Stomach (tissue), 9 donors: ENCODE results near the gene RPS6KC1. TPM values are rescaled to one million over a fixed set of nuclear protein-coding genes. Genes with fewer than 3 reads are reported as not detected.

Experiments
- DNase-seq, 2 donors: peaks; one replicate each; pipeline versions ENCODE4 v3.0.0 to v3.0.0-alpha.2; 2013 to 2019
- H3K27ac ChIP-seq, 5 donors: fragments of 200-600 bp in 4 of 5; sonication (generic) in 4 of 5; one replicate each; pipeline ENCODE4 v1.5.1; 2013 to 2019; ENCODE audit warnings: mild to moderate bottlenecking in 1 of 5, moderate library complexity in 1 of 5
- H3K27me3 ChIP-seq, 3 donors: fragments of 200-600 bp; sonication (generic); one replicate each; pipeline ENCODE4 v1.5.1; 2017 to 2019; ENCODE audit warnings: mixed run types in 1 of 3
- H3K36me3 ChIP-seq, 4 donors: fragments of 200-600 bp; sonication (generic); 1 replicate in 3 of 4; 2 replicates in 1 of 4; pipeline ENCODE4 v1.5.1; 2016 to 2019
- H3K4me1 ChIP-seq, 4 donors: fragments of 200-600 bp; sonication (generic); one replicate each; pipeline ENCODE4 v1.5.1; 2016 to 2019
- H3K4me3 ChIP-seq, 4 donors: fragments of 200-600 bp; sonication (generic) in 3 of 4; one replicate each; pipeline ENCODE4 v1.5.1; 2016 to 2019; ENCODE audit warnings: mild to moderate bottlenecking in 1 of 4
- H3K9me3 ChIP-seq, 4 donors: fragments of 200-600 bp; sonication (generic); one replicate each; pipeline ENCODE4 v1.5.1; 2016 to 2019
- EP300 ChIP-seq: sonication (generic); formaldehyde crosslinking; IDR thresholded peaks from one replicate; pipeline ENCODE4 v1.6.1; 2017; ENCODE audit warnings: antibody characterized with exemption
- POLR2A ChIP-seq, 4 donors: fragments of 450-650 bp; IDR thresholded peaks; one replicate each; pipeline ENCODE4 v1.6.1; 2016; ENCODE audit warnings: antibody characterized with exemption in 4 of 4, control low read depth in 2 of 4, mild to moderate bottlenecking in 1 of 4, moderate library complexity in 1 of 4
- POLR2AphosphoS5 ChIP-seq, 3 donors: sonication (generic); formaldehyde crosslinking; IDR thresholded peaks; one replicate each; pipeline ENCODE4 v1.6.1; 2016; ENCODE audit warnings: antibody characterized with exemption in 3 of 3
- WGBS, 5 donors: extraction: QIAGEN DNeasy Blood & Tissue Kit in 3 of 5; methylation state at CpG; one replicate each; pipeline versions ENCODE4 v1.1.5 to v1.1.7; 2013 to 2018; 5-methylcytosine and 5-hydroxymethylcytosine counted together
- intact Hi-C: fragments of 100-400 bp; cut with DNase I; formaldehyde crosslinking; loops from one replicate; pipeline ENCODE4 v1.15.1; 2023; ENCODE audit warnings: low total_unique reads
- polyA plus RNA-seq, 3 donors: library from polyadenylated mRNA; stranded (reverse); fragments of 200-250 nt; gene quantifications; one replicate each; pipeline ENCODE4 v1.2.3, GENCODE V29; 2013
- total RNA-seq, 5 donors: library from RNA; depleted of rRNA; stranded (reverse); fragments of >200 nt; gene quantifications; one replicate each; pipeline versions ENCODE4 v1.1.0 to v1.2.3, GENCODE V29; 2014 to 2016
- TF ChIP-seq, protein P1 (sequence below), 7 experiments: fragments of 450-650 bp in 4 of 7; fragments of 200-600 bp in 3 of 7; sonication (generic) in 3 of 7; IDR thresholded peaks; one replicate each; pipeline ENCODE4 v1.5.1; 2016 to 2019; ENCODE audit warnings: antibody characterized with exemption in 7 of 7, control low read depth in 2 of 7, mild to moderate bottlenecking in 1 of 7
- donor health status: healthy with polysubstance abuse.
- donor health status: Bipolar disorder and iron deficiency.
- donor health status: healthy.

Gene RPS6KC1
- total and polyA plus RNA-seq, 8 donors: 3.8 to 137 (median 8.9) TPM

DNA sequence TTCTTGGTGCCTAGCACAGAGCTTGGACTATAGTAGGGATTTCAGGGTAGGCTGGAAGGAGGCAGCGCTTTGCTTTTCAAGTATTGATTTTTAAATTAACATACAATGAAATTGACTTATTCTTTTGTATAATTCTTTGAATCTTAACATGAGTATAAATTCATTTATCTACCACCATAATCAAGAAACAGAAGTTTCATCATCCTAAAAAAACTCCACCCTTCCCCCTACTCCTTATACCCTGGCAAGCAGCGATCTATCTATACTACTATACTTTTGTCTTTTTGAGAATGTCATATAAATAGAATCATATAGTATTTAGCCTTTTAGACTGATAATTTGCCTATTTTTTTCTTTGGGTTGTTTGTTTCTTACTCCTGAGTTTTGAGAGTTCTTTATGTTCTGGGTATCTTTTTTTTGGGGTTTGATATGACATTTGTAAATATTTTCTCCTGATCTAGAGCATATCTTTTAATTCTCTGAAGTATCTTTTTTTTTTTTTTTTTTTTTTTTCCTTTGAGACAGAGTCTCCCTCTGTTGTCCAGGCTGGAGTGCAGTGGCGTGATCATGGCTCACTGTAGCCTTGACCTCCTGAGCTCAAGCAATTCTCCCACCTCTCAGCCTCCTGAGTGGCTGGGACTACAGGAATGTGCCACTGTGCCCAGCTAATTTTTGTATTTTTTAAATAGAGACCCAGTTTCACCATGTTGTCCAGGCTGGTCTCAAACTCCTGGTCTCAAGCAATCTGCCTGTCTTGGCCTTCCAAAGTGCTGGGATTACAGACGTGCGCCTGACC is 6.4 kb downstream of the RPS6KC1 start:
- peaks cover 4 to 17% (median 8%) of the 10 kb centered on the region in 4 donors for H3K4me1 ChIP-seq
- no peaks in the 10 kb centered on the region for H3K9me3 ChIP-seq
- no peak overlapping the region for H3K27ac ChIP-seq
- 84 to 95% (median 87%) methylated on average over 5 of the region's 5 CpGs for WGBS, 5 donors
- intact Hi-C loops: no loop called here
- no peak overlapping the region for H3K4me3 ChIP-seq
- H3K27me3 ChIP-seq: no peaks in the 10 kb centered on the region
- DNase-seq: no peak
- TF ChIP-seq EP300 (no peak), POLR2AphosphoS5 (IDR thresholded peaks at IDR 0.05) (no peak), POLR2A (IDR thresholded peaks at IDR 0.05) (no peak)
- TF ChIP-seq, protein P1, sequence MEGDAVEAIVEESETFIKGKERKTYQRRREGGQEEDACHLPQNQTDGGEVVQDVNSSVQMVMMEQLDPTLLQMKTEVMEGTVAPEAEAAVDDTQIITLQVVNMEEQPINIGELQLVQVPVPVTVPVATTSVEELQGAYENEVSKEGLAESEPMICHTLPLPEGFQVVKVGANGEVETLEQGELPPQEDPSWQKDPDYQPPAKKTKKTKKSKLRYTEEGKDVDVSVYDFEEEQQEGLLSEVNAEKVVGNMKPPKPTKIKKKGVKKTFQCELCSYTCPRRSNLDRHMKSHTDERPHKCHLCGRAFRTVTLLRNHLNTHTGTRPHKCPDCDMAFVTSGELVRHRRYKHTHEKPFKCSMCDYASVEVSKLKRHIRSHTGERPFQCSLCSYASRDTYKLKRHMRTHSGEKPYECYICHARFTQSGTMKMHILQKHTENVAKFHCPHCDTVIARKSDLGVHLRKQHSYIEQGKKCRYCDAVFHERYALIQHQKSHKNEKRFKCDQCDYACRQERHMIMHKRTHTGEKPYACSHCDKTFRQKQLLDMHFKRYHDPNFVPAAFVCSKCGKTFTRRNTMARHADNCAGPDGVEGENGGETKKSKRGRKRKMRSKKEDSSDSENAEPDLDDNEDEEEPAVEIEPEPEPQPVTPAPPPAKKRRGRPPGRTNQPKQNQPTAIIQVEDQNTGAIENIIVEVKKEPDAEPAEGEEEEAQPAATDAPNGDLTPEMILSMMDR (IDR thresholded peaks at IDR 0.05): no peak
- H3K36me3 ChIP-seq: no peaks in the 10 kb centered on the region

DNA sequence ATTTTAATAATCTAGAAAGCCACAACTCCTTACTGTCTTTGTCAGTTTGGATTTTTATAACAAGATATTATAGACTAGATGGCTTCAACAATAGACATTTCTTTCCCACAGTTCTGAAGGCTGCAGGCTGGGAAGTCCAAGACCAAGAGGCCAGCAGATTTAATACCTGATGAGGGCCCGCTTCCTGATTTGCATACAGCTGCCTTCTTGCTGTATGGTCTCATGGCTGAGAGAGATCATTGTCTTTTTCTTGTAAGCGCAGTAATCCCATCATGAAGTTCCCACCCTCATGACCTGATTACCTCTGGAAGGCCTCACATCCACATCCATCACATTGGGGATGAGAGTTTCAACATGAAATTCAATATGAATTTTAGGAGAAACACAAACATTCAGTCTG is 9.8 kb downstream of the RPS6KC1 start:
- Histone ChIP-seq H3K4me1 (no peaks in the 10 kb centered on the region), H3K9me3 (no peaks in the 10 kb centered on the region), H3K27ac (no peak overlapping the region), H3K36me3 (no peaks in the 10 kb centered on the region), H3K4me3 (no peak overlapping the region), H3K27me3 (no peaks in the 10 kb centered on the region)
- intact Hi-C loops: no loop called here
- no peak for TF ChIP-seq POLR2A (IDR thresholded peaks at IDR 0.05)
- no peak for TF ChIP-seq POLR2AphosphoS5 (IDR thresholded peaks at IDR 0.05)
- TF ChIP-seq EP300: no peak
- TF ChIP-seq, protein P1 (IDR thresholded peaks at IDR 0.05): no peak
- 94 to 99% (median 96%) methylated on average over 2 of the region's 2 CpGs for WGBS, 5 donors
- DNase-seq: no peak

DNA sequence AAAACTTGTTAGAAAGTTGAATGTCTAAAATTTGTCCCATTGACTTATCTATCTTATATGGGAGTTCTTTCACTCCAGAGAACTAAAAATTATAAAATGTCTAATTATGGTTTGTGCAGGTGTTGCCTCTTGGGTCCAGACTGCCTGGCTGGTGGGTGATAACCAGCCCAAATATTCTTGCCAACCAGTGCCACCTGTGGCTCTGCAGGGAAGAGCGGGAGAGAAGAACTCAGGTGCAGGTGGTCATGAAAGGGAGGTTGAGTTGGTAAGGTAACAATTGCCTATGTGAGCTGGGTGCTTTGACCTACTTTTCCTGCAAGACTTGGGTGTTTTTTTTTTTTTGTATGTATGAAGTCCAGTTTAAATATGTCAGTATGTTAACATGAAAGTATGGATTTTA is 10.2 kb downstream of the RPS6KC1 start:
- Histone ChIP-seq H3K9me3 (no peaks in the 10 kb centered on the region), H3K27me3 (no peaks in the 10 kb centered on the region), H3K4me1 (peaks cover 0 to 3% (median 0%) of the 10 kb centered on the region in 4 donors), H3K4me3 (no peak overlapping the region), H3K27ac (no peak overlapping the region), H3K36me3 (no peaks in the 10 kb centered on the region)
- no peak for DNase-seq
- TF ChIP-seq POLR2A (IDR thresholded peaks at IDR 0.05) (no peak), POLR2AphosphoS5 (IDR thresholded peaks at IDR 0.05) (no peak), EP300 (no peak)
- TF ChIP-seq, protein P1 (IDR thresholded peaks at IDR 0.05): no peak
- intact Hi-C loops: no loop called here
- 89 to 94% (median 91%) methylated on average over 1 of the region's 1 CpG for WGBS, 5 donors

DNA sequence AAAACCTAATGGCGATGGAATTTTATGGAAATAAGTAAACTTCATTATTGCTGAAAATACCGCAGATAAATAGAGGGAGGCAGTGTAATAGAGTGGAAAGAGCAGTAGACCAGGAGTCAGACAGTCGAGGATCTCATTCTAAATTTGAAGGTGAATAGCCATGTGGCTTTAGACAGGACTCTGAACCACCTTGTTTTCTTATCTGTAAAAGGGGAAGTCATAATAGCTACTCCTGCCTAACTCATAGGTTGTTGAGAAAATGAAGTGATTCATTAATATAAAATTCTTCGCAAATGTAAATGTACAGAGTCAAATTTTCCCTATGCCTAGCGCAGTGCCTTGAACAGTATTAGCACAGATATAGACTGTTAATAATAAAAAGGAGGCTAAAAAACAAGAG is 14.8 kb downstream of the RPS6KC1 start:
- no peak overlapping the region for H3K4me3 ChIP-seq
- DNase-seq: no peak
- 90 to 95% (median 93%) methylated on average over 5 of the region's 5 CpGs for WGBS, 5 donors
- intact Hi-C loops: no loop called here
- no peak for TF ChIP-seq POLR2A (IDR thresholded peaks at IDR 0.05)
- TF ChIP-seq, protein P1 (IDR thresholded peaks at IDR 0.05): no peak
- no peak for TF ChIP-seq EP300
- no peak for TF ChIP-seq POLR2AphosphoS5 (IDR thresholded peaks at IDR 0.05)
- no peaks in the 10 kb centered on the region for H3K9me3 ChIP-seq
- H3K27me3 ChIP-seq: no peaks in the 10 kb centered on the region
- H3K36me3 ChIP-seq: no peaks in the 10 kb centered on the region
- H3K27ac ChIP-seq: no peak overlapping the region
- peaks cover 0 to 17% (median 12%) of the 10 kb centered on the region in 4 donors for H3K4me1 ChIP-seq
